ENCODE measurements around the gene RPL4.
"Not testable (repeated sequence)": the region's sequence is repeated elsewhere in the genome, so short reads cannot be mapped to it uniquely, and the experiment has no call there.

Gene RPL4

GRCh38 chr15:66489179-66489791, 15.4 kb downstream of the RPL4 start:
- no peak for DNase-seq

GRCh38 chr15:66488525-66488924, 16.1 kb downstream of the RPL4 start:
- no peak for DNase-seq

DNA sequence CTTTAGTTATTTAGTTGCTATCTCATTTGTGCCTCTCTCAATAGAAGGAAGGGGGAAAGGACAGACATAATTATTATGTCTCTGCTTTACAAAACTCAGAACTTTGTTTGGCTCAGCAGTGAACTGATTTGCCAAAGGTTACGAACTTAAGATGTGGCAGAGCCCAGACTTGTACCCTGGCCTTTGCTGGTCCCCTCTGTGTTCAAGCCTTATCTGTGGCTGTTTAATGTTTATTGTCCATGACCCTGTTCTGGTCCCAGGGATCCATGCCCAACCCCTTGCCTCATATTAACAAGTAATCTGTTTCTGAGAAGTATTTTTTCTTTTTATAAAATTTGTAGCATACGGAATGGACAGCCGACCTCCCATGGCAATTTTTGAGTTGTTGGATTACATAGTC, 17.8 kb downstream of the RPL4 start:
- DNase-seq, result no peak

DNA sequence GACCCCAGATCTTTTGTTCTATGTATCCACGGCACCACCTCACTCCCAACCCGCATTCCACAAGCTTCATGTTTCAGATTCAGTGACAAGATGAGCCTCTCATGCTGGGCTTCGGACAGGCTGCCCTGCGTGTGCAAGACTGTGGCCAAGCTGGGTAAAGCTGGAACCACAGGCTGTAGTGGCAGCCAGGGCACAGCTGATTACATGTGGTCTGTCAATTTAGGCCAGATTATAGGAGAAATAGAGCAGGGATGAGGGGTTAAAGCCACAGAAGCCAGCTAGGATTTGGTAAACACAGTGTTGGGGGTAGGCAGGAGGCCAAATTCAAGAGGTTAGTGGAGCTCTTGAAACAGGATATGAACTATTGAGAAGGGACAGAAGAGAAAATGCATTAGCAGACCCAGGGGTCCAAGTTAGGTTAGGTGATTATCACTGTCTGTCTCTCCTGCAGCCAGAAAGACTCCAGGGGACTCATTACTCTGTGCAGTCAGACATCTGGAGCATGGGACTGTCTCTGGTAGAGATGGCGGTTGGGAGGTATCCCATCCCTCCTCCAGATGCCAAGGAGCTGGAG, 20.0 kb downstream of the RPL4 start:
- no peak for DNase-seq

- DNase-seq, result peak in 2 of 3 experiments; percentile 10 to 59
Measured at GRCh38 chr15:66483131-66483566, 21.5 kb downstream of the RPL4 start.

DNA sequence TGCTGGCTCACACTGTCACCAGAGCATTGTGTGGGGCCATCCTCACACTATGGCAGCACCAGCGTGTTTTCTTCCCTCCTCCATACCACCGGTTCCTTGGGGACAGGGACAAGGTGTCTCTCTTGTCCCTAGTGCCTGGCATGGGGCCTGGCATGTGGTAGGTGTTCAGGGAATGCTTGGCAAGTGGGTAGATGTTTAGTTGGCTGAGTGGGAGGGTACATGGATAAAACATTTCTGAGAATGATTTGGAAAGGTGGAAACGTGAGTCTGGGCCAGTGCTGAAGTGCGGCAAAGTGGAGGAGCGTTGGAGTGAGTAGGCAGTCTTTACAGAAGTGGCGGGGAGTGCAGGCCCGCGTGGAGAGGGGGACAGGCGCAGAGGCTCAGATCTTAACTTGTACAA, 22.1 kb downstream of the RPL4 start:
- peak in 1 of 3 experiments; percentile 3 for DNase-seq

- no peak for DNase-seq
Measured at GRCh38 chr15:66481107-66481856, 23.4 kb downstream of the RPL4 start.

- no peak for DNase-seq
Measured at GRCh38 chr15:66480267-66480666, 24.4 kb downstream of the RPL4 start.

DNA sequence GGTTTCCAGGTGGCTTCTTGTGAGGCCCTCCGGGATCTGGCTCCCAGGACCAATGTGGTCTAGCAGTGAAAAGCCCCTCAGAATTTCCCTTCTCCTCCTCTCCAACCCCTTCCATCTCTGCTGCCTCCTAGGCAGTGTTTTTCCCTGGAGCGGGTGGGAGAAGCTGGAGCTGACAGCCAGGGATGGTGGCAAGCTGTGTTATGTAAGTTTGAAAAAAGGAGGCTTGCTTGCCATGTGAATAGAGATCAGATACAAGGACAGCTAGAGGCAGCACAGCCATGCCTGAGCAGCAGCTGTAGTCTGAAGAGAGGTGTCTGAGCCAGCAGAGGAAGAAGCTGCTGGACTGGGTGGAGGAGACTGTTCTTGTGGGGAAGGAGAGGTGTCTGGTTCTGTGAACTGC, 27.6 kb downstream of the RPL4 start:
- DNase-seq, result no peak

DNA sequence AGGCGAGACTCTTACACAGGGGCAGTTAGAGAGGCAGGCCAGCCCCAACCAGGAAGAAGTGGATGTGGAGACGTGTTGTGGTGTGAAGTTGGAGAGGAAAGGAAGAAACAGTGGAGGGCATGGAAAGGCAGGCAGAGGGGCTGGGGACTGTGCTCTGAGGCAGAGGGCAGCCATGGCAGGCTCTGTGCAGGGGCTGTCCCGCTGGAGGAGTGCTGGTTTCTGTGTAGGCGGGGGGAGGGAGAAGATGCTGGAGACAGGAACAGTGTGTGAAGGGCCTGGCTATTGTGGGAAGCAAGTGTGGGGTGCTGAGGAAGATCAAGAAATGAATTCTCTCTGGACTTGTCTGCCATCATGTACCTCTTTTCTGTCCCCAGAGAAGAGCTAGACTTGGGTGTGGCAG, 28.1 kb downstream of the RPL4 start:
- DNase-seq, result no peak

DNA sequence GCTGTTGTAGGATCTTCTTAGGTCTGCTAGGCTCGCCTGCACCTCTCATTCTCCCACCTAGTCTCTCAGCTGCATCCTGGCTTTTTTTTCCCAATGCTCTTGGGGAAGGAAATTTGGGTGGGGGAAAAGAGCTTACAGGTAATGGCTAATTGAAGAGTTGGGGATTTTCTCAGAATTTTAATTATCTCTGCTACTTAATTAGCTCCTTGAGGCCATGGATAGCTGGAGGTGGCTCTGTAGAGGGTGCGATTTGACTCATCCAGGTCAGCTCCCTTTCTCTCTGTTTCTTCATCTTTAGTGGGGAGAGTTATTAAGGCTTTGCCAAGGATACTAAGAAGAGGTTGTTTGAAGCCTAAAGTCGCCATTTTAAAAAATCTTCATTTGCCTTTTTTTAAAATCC, 29.7 kb downstream of the RPL4 start:
- no peak for DNase-seq

GRCh38 chr15:66474135-66474534, 30.5 kb downstream of the RPL4 start:
- no peak for DNase-seq

- no peak for DNase-seq
Measured at GRCh38 chr15:66472176-66472999, 32.3 kb downstream of the RPL4 start.

GRCh38 chr15:66470825-66471224, 33.8 kb downstream of the RPL4 start:
- not testable (repeated sequence) for DNase-seq

GRCh38 chr15:66467162-66468040, 37.3 kb downstream of the RPL4 start:
- DNase-seq, result not testable (repeated sequence)

DNA sequence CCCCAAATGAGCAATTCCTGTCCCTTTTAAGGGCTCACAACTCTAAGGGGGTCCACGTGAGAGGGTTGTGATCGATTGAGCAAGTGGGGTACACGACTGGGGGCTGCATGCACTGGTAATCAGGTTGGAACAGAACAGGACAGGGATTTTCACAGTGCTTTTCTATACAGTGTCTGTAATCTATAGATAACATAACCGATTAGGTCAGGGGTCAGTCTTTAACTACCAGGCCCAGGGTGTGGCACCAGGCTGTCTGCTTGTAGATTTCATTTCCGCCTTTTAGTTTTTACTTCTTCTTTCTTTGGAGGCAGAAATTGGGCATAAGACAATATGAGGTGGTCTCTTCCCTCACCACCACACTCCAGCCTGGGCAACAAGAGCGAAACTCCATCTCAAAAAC, 39.4 kb downstream of the RPL4 start:
- not testable (repeated sequence) for DNase-seq

DNA sequence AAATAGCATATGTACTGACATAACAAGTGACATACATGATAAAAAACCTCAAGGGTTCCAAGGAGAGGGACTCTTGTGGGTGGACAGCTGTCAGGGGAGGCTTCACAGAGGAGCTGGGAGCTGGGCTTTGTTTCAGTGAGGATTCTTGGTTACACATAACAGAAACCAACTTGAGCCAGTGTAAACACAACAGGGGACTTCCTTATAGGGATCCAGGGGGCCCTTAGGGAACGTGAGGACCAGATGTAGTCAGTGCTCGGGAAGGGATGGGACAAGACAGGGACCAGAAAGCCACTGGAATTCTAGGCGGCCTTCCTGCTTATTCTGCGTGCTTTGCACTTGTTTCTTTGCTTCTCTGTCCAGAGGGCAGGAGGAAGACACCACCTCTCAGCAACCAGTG, 42.0 kb downstream of the RPL4 start:
- no peak for DNase-seq

- no peak for DNase-seq
Measured at GRCh38 chr15:66461917-66462316, 42.7 kb downstream of the RPL4 start.

DNA sequence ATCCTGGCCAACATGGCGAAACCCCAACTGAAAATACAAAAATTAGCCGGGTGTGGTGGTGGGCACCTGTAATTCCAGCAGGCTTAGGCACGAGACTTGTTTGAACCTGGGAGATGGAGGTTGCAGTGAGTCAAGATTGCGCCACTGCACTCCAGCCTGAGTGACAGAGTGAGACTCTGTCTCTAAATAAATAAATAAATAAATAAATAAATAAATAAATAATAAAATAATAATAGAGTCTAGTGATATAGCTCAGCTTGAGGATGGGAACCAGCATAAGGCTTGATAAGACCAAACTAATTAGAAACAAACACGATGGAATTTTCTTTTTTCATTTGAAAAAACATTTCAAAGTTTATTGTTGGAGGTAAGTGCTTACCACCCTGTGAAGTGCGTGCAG, 43.4 kb downstream of the RPL4 start:
- DNase-seq, result not testable (repeated sequence)

DNA sequence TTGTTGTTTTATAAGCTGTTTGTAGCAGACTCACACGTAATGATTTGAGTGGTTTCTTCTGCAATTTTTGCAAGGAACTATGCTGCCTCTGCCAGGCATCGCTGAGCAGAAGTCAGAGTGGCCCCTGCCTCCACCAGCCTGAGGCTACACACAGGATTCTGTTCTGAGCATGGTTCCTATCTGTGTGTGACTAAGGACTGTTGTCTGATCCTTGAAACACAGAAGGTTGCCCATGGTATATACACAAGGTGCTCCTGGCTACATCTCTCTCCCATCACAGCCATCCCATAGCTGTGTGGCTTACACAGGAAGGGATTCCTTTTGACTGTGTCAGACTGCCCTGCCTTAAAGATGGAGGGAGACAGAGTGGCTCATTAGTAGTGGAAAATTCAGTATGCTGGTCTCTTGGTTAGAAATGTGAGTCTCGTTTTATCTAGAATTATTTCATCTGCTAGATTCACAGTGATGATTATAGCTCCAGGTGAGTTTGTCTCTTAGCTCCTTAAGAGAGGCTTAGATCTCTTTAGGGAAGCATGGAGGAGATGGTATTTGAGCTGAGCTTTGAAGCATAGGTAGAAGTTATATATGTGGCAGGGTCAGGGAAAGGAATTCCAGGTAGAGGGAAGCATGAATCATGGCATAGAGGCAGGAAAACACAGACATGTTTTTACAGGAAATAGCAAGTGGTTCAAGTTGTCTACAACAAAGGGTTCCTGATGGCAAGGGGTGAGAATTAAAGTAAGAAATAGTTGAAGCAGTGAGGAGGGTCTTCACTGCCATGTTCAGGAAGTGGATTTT, 44.6 kb downstream of the RPL4 start:
- DNase-seq, result no peak

GRCh38 chr15:66456211-66456610, 48.4 kb downstream of the RPL4 start:
- no peak for DNase-seq

GRCh38 chr15:66454143-66454542, 50.5 kb downstream of the RPL4 start:
- no peak for DNase-seq

All from NCI-H1417 (cell line).